ENCODE data around the gene ARHGAP10.

Gene ARHGAP10

GRCh38 chr4:148069086-148069894, 337.4 kb downstream of the ARHGAP10 start:
- H3K4me3 ChIP-seq (ENCODE audit: low read length), result no peak overlapping the region
- H3K9ac ChIP-seq (ENCODE audit: low read length), result no peak overlapping the region
- no peaks in the 10 kb centered on the region for H3K36me3 ChIP-seq (ENCODE audit: control insufficient read depth, insufficient read depth, low read length)
- H3K27me3 ChIP-seq (ENCODE audit: control insufficient read depth, insufficient read depth, low read length), result no peaks in the 10 kb centered on the region
- no peaks in the 10 kb centered on the region for H3K9me3 ChIP-seq (ENCODE audit: control insufficient read depth, low read length)
- no peaks in the 10 kb centered on the region for H3K4me1 ChIP-seq (ENCODE audit: control insufficient read depth, insufficient read depth, low read length)

- H3K36me3 ChIP-seq (ENCODE audit: control insufficient read depth, insufficient read depth, low read length), result no peaks in the 10 kb centered on the region
- H3K9me3 ChIP-seq (ENCODE audit: control insufficient read depth, low read length), result no peaks in the 10 kb centered on the region
- no peak overlapping the region for H3K9ac ChIP-seq (ENCODE audit: low read length)
- no peaks in the 10 kb centered on the region for H3K27me3 ChIP-seq (ENCODE audit: control insufficient read depth, insufficient read depth, low read length)
- no peaks in the 10 kb centered on the region for H3K4me1 ChIP-seq (ENCODE audit: control insufficient read depth, insufficient read depth, low read length)
- no peak overlapping the region for H3K4me3 ChIP-seq (ENCODE audit: low read length)
These were observed 337.9 kb downstream of the ARHGAP10 start for GRCh38 chr4:148069895-148070178.

DNA sequence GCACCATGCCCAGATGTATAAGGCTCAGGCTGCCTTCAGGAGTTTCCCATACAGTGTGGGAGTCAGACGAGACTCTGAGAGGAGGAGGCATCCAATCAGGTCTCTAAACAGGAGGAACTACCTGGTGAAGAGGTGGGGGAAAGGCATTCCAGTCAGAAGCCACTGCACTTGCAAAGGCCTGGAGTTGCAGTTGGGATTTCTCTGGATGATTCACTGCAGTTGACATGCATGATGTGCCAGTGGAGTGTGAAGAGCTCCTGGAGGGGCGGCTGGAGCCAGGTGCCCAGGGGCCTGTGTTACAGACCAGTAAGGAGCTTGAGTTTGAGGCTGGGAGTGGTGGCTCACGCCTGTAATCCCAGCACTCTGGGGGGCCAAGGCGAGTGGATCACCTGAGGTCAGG, 339.1 kb downstream of the ARHGAP10 start:
- H3K9me3 ChIP-seq (ENCODE audit: control insufficient read depth, low read length), result no peaks in the 10 kb centered on the region
- no peak overlapping the region for H3K4me3 ChIP-seq (ENCODE audit: low read length)
- H3K36me3 ChIP-seq (ENCODE audit: control insufficient read depth, insufficient read depth, low read length), result no peaks in the 10 kb centered on the region
- no peak overlapping the region for H3K9ac ChIP-seq (ENCODE audit: low read length)
- H3K27me3 ChIP-seq (ENCODE audit: control insufficient read depth, insufficient read depth, low read length), result no peaks in the 10 kb centered on the region
- H3K4me1 ChIP-seq (ENCODE audit: control insufficient read depth, insufficient read depth, low read length), result no peaks in the 10 kb centered on the region

DNA sequence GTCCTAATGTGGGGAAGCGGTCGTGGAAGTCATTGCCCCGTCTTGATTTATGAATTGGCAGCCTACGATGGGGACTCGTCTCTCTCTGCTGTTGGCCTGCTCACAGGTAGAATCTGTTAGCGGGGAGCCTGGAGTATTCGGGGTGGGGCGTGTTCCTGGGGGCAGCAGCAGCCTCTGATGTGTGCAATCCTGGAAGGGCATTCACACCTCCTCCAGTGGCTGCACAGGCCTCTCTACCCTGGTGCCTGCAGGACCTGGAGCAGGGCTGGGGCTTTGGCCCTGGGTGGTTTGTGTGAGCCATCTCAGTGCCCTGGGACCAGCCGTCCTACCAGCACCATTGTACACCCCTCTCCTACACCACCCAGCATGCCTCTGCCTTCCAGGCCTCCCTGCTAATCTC, 340.9 kb downstream of the ARHGAP10 start:
- no peaks in the 10 kb centered on the region for H3K4me1 ChIP-seq (ENCODE audit: control insufficient read depth, insufficient read depth, low read length)

GRCh38 chr4:148073349-148073748, 341.5 kb downstream of the ARHGAP10 start:
- Histone ChIP-seq H3K9ac (ENCODE audit: low read length) (no peak overlapping the region), H3K27me3 (ENCODE audit: control insufficient read depth, insufficient read depth, low read length) (no peaks in the 10 kb centered on the region), H3K4me3 (ENCODE audit: low read length) (no peak overlapping the region), H3K36me3 (ENCODE audit: control insufficient read depth, insufficient read depth, low read length) (no peaks in the 10 kb centered on the region), H3K4me1 (ENCODE audit: control insufficient read depth, insufficient read depth, low read length) (no peaks in the 10 kb centered on the region), H3K9me3 (ENCODE audit: control insufficient read depth, low read length) (no peaks in the 10 kb centered on the region)

More for the DNA sequence above, 340.9 kb downstream of the ARHGAP10 start:
- Histone ChIP-seq H3K36me3 (ENCODE audit: control insufficient read depth, insufficient read depth, low read length) (no peaks in the 10 kb centered on the region), H3K9me3 (ENCODE audit: control insufficient read depth, low read length) (no peaks in the 10 kb centered on the region), H3K9ac (ENCODE audit: low read length) (no peak overlapping the region), H3K27me3 (ENCODE audit: control insufficient read depth, insufficient read depth, low read length) (no peaks in the 10 kb centered on the region), H3K4me3 (ENCODE audit: low read length) (no peak overlapping the region)

GRCh38 chr4:148074462-148074861, 342.6 kb downstream of the ARHGAP10 start:
- H3K9me3 ChIP-seq (ENCODE audit: control insufficient read depth, low read length), result no peaks in the 10 kb centered on the region
- H3K4me3 ChIP-seq (ENCODE audit: low read length), result no peak overlapping the region
- H3K4me1 ChIP-seq (ENCODE audit: control insufficient read depth, insufficient read depth, low read length), result no peaks in the 10 kb centered on the region
- H3K36me3 ChIP-seq (ENCODE audit: control insufficient read depth, insufficient read depth, low read length), result no peaks in the 10 kb centered on the region
- no peak overlapping the region for H3K9ac ChIP-seq (ENCODE audit: low read length)
- H3K27me3 ChIP-seq (ENCODE audit: control insufficient read depth, insufficient read depth, low read length), result no peaks in the 10 kb centered on the region

DNA sequence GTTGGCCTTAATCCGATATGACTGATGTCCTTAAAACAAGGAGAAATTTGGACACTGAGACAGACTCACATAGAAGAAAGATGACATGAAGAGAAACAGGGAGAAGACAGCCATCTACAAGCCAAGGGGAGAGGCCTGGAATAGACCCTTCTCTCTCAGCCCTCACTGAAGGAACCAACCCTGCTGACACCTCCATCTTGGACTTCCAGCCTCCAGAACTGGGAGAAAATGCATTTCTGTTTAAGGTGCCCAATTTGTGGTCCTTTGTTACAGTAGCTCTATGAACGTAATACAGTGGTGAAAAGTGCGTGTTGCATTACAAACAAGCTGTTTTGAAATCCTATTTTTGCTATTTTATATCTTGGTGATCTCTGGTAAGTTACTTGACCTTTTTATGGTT, 343.6 kb downstream of the ARHGAP10 start:
- Histone ChIP-seq H3K4me3 (ENCODE audit: low read length) (no peak overlapping the region), H3K9ac (ENCODE audit: low read length) (no peak overlapping the region), H3K9me3 (ENCODE audit: control insufficient read depth, low read length) (no peaks in the 10 kb centered on the region), H3K36me3 (ENCODE audit: control insufficient read depth, insufficient read depth, low read length) (no peaks in the 10 kb centered on the region), H3K27me3 (ENCODE audit: control insufficient read depth, insufficient read depth, low read length) (no peaks in the 10 kb centered on the region), H3K4me1 (ENCODE audit: control insufficient read depth, insufficient read depth, low read length) (no peaks in the 10 kb centered on the region)

DNA sequence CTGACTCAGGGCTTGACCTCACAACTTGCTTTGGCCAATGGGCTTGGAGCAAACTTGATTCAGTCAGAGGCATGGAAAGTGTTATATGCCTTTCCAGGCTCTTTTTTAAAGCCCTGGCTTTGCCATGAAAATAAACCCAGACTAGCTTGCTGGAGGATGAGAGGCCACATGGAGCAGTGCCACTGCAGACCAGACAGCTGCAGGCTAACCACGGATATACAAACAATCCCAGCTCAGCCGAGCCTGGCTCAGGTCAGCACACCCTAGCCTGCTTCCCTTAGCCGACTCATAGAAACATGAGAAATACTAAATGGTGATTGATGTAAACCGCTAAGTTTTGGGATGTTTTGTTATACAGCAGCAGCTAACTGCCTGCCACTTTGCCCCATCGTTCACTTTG, 345.1 kb downstream of the ARHGAP10 start:
- no peaks in the 10 kb centered on the region for H3K9me3 ChIP-seq (ENCODE audit: control insufficient read depth, low read length)
- no peaks in the 10 kb centered on the region for H3K36me3 ChIP-seq (ENCODE audit: control insufficient read depth, insufficient read depth, low read length)
- no peaks in the 10 kb centered on the region for H3K27me3 ChIP-seq (ENCODE audit: control insufficient read depth, insufficient read depth, low read length)
- no peak overlapping the region for H3K9ac ChIP-seq (ENCODE audit: low read length)
- peaks cover under 1% of the 10 kb centered on the region for H3K4me1 ChIP-seq (ENCODE audit: control insufficient read depth, insufficient read depth, low read length)
- no peak overlapping the region for H3K4me3 ChIP-seq (ENCODE audit: low read length)

- no peaks in the 10 kb centered on the region for H3K27me3 ChIP-seq (ENCODE audit: control insufficient read depth, insufficient read depth, low read length)
- no peak overlapping the region for H3K9ac ChIP-seq (ENCODE audit: low read length)
- H3K36me3 ChIP-seq (ENCODE audit: control insufficient read depth, insufficient read depth, low read length), result no peaks in the 10 kb centered on the region
- H3K4me3 ChIP-seq (ENCODE audit: low read length), result no peak overlapping the region
- H3K9me3 ChIP-seq (ENCODE audit: control insufficient read depth, low read length), result no peaks in the 10 kb centered on the region
- H3K4me1 ChIP-seq (ENCODE audit: control insufficient read depth, insufficient read depth, low read length), result peaks cover 7% of the 10 kb centered on the region
These were observed 345.7 kb downstream of the ARHGAP10 start for GRCh38 chr4:148077581-148077980.

- no peaks in the 10 kb centered on the region for H3K36me3 ChIP-seq (ENCODE audit: control insufficient read depth, insufficient read depth, low read length)
- no peak overlapping the region for H3K4me3 ChIP-seq (ENCODE audit: low read length)
These were observed 346.2 kb downstream of the ARHGAP10 start for GRCh38 chr4:148078061-148078460.

GRCh38 chr4:148079961-148080360, 348.1 kb downstream of the ARHGAP10 start:
- H3K9ac ChIP-seq (ENCODE audit: low read length), result no peak overlapping the region
- H3K36me3 ChIP-seq (ENCODE audit: control insufficient read depth, insufficient read depth, low read length), result no peaks in the 10 kb centered on the region
- peaks cover 8% of the 10 kb centered on the region for H3K4me1 ChIP-seq (ENCODE audit: control insufficient read depth, insufficient read depth, low read length)
- no peaks in the 10 kb centered on the region for H3K27me3 ChIP-seq (ENCODE audit: control insufficient read depth, insufficient read depth, low read length)
- H3K4me3 ChIP-seq (ENCODE audit: low read length), result no peak overlapping the region
- no peaks in the 10 kb centered on the region for H3K9me3 ChIP-seq (ENCODE audit: control insufficient read depth, low read length)

More at GRCh38 chr4:148078061-148078460, 346.2 kb downstream of the ARHGAP10 start:
- H3K4me1 ChIP-seq (ENCODE audit: control insufficient read depth, insufficient read depth, low read length), result peaks cover 8% of the 10 kb centered on the region
- H3K27me3 ChIP-seq (ENCODE audit: control insufficient read depth, insufficient read depth, low read length), result no peaks in the 10 kb centered on the region
- no peak overlapping the region for H3K9ac ChIP-seq (ENCODE audit: low read length)
- no peaks in the 10 kb centered on the region for H3K9me3 ChIP-seq (ENCODE audit: control insufficient read depth, low read length)

DNA sequence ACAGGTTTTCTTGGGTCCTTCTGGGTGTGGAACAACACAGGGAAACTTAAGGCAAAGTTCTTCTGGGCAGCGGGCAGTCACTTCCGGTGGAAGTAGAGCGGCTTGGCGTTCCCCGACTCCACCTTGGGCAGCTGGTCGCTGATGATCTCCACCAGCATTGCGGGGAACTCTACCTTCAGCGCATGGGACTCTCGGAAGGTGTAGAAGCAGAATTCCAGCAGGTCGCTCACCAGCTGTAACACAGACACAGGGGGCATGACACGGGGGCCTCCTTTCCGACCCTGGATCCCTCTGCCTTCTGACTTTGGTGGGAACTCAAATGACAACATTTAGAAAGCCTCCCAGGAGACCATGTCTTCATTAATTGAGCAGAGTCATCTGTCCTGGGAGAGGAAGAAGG, 349.4 kb downstream of the ARHGAP10 start:
- Histone ChIP-seq H3K9ac (ENCODE audit: low read length) (no peak overlapping the region), H3K36me3 (ENCODE audit: control insufficient read depth, insufficient read depth, low read length) (no peaks in the 10 kb centered on the region), H3K9me3 (ENCODE audit: control insufficient read depth, low read length) (no peaks in the 10 kb centered on the region), H3K27me3 (ENCODE audit: control insufficient read depth, insufficient read depth, low read length) (no peaks in the 10 kb centered on the region), H3K4me3 (ENCODE audit: low read length) (no peak overlapping the region), H3K4me1 (ENCODE audit: control insufficient read depth, insufficient read depth, low read length) (peaks cover 8% of the 10 kb centered on the region)

DNA sequence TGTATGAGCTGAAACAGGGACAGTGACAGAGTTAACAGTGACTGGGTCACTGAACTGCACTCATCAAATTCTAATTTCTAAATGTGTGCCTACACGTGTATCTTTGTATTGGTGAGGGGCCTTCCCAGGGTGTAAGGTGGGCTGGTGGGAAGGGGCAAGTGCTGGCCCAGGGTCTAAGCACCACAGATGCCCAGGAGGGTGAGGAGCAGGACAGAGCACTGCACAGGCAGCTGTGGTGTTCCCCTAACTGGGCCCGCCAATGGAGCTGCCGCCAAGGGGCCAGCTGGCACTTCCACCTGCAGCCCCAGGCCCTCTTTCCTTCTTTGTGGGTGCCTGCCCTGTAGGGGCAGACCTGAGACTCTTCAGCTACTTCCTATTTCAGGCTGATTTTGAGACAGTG, 349.9 kb downstream of the ARHGAP10 start:
- H3K9ac ChIP-seq (ENCODE audit: low read length), result no peak overlapping the region
- H3K9me3 ChIP-seq (ENCODE audit: control insufficient read depth, low read length), result no peaks in the 10 kb centered on the region
- H3K4me3 ChIP-seq (ENCODE audit: low read length), result no peak overlapping the region
- peaks cover 8% of the 10 kb centered on the region for H3K4me1 ChIP-seq (ENCODE audit: control insufficient read depth, insufficient read depth, low read length)
- H3K27me3 ChIP-seq (ENCODE audit: control insufficient read depth, insufficient read depth, low read length), result no peaks in the 10 kb centered on the region
- H3K36me3 ChIP-seq (ENCODE audit: control insufficient read depth, insufficient read depth, low read length), result no peaks in the 10 kb centered on the region
